HG03280 (cell line): Measurements from ENCODE around the gene PBX3.

ENCODE experiments used
- ATAC-seq: cut with Tn5 transposase; IDR thresholded peaks from one replicate; pipeline ENCODE4 v1.9.1; 2021; ENCODE audit warnings: mild to moderate bottlenecking, moderate library complexity; ENCODE audit not compliant: unreplicated experiment

The PBX3 gene

DNA sequence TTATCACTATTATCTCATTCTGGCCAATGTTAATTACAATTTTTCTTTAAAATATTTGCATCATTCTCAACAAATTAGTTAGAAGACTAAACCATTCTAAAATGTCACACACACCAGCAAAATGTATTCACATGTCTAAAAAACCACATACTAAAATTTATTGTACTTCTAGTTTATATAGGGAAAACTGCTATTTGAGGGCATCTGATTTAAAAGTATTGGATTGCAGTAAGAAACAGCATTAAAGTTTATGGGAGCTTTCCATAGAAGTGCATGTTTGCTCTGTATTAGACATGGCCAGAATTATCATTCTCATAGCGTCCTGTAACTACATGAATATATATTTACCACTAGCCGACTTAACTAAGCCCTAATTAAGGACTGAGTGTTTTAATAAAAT, 150.3 kb downstream of the PBX3 start:
- no peak for ATAC-seq

- no peak for ATAC-seq
Observed at GRCh38 chr9:125902214-125902613, 155.0 kb downstream of the PBX3 start.

DNA sequence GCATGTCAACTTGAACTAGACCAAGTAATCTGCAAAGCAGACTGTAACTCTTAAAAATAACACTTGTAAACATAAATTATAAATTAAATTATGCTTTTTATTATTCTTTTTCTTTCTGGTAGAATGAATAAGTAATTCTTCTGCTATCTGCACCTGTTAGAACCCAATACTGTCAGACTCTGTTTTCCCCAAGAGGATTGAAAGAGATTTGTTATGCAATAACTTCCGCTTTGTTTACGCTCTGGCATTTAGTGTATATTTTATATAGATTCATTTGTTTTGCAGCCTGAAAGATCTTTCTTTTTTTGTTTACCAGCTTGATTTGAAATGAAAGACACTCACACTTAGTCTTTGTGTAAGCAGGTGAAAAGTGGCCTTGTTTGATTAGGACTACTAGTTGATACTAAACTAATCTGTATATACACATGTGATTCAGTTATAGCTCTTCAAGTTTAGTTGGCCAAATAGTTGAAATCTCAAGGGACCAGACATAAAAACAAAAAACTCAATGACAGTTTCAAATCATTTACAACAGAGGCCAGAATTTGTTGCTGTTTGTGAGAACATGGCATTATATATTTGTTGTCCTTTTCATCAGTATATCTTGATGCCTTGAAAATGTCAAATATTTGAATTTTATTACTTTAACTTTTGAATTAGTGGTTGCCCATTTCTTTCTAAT, 155.8 kb downstream of the PBX3 start:
- no peak for ATAC-seq

DNA sequence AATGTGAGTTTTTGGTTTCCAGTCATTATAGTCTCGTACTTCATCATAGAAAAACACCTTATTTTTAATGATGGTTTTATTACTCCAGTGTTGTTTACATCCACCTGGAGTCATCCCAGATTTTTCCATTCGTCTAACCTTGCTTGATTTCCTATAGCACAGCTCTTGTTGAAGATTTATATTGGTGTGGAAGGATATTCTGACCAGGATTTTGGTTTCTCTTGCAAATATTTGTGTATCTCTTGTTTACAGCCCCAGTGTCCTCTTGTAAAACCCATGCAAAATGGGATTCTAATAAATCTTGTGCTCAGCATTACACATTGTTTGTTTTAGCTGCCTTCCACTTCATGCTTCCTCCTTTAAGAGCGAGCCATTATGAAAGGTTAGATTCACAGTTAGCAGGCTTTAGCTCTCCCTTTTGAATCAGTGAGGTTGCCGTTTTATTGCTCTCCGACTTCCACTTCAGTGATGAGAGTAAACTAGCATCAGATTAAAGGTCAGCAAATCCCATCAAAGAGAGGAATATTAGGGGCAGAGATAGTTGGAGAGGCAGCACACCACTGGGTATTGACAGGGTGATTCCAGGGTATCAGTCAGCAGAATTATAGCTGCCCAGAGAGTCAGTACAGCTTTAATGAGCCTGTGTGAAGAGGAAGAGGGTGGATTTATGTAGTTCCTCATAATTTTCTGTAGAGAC, 157.1 kb downstream of the PBX3 start:
- ATAC-seq = no peak

- no peak for ATAC-seq
Observed at GRCh38 chr9:125906144-125906543, 159.0 kb downstream of the PBX3 start.

DNA sequence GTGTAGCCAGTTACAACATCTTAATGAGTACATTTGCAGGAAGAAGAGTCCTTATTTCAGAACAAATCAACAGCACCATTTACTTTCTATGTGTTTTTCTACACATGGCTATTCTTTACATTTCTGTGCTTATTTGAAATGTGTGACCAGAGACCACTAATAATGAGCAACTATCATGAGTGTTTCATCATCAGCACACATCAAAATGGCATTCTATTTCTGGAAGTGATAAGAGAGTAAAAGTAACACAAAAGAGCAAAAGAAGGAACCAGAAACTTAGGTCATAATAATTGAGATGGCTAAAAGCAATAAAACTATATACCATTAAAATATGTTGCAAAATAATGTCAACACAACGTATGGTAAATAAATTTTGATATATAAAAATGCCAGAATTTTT, 159.7 kb downstream of the PBX3 start:
- ATAC-seq = no peak

DNA sequence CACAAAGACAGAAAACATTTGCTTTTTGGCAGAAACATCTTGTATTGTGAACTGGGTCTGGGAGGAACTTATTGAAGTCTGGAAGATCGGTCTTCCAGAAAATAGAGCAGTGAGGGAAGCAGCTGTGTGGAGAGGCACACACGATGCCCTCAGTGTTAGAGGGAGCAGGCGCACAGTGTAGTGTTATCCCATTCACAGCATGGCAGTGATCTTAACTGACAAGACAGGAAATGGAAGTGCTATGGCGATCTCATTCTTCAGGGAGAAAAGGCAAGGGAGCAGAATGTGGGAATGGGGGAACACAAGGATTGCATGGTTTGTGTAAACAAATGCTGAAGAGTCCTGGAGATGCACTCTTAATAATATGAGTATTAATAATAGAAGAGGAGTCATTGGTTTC, 161.0 kb downstream of the PBX3 start:
- no peak for ATAC-seq

DNA sequence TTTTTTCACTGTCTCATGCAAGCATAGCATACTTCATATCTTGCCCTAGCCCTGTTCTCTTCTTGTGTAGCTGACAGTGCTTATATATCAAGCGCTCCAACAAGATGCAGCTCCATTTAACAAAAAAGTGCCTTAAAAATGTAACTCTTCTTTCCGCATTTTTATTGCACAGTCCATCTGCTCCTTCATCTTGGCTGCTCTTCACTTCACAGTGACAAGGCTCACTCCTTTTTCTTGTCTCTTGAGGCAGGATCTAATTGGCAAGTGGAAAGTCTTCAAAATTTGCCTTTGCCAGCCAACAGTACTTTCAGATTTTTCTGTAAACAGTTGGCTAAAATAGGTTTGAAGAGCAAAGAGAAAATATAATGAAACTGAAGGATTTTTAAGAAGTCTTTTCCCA, 161.8 kb downstream of the PBX3 start:
- ATAC-seq = no peak

- no peak for ATAC-seq
Observed at GRCh38 chr9:125909459-125909858, 162.3 kb downstream of the PBX3 start.

GRCh38 chr9:125910286-125910685, 163.1 kb downstream of the PBX3 start:
- no peak for ATAC-seq

DNA sequence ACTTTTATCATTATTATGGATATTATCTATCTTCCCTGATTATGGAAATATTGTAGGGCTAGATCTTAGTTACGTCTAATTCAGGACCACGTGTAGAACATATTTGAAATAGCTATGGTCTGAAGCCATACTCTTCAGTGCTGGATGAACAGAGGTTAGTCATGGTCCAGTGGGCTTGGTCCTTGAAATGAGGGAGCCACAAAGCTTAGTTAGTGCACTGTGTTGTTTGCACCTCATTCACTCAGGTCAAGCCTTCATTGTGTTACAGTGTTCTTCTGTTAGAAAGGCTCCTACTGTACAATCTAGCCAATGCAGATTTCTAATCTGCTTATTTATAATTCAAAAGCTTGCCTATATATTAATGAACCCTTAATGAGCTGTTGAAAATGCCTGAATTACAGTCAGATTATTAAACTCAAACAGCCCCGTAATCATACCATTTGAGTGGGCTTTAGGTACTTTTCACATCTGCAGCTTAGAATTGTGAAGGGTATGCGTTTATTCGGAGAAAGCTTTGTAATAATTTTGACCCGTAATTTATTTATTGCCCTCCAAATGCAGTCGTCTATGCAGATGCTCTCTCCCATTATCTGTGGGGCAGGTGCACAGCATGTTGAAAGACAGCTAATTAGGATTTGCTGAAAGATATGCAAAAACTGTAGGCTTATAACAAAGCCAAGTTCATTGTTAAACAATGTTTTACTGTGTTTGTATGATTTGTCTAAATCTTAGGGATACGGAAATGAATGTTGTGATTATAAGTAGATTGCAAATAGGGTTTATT, 164.9 kb downstream of the PBX3 start:
- ATAC-seq = no peak

- ATAC-seq = no peak
Observed at GRCh38 chr9:125912667-125913066, 165.5 kb downstream of the PBX3 start.

GRCh38 chr9:125913551-125913950, 166.4 kb downstream of the PBX3 start:
- no peak for ATAC-seq

DNA sequence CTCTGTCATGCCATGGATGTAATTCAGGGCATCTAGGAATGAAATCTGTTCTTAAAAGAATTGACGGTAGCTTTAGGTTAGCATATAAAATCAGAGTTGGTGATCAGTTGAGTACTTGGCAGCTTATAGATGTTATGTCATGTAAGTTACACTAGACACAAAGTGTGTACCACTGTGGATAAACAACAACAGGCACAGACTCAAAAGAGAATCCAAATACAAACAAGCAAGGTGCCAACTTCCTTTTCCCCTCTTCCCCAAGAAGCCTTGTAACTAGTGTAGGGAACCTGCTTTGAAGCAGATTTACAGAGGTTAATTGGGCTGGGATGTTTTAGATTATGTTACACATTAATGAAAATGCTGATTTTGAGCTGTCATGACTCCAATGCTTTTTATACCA, 167.2 kb downstream of the PBX3 start:
- ATAC-seq = no peak

- ATAC-seq = no peak
Observed at GRCh38 chr9:125915606-125916005, 168.4 kb downstream of the PBX3 start.

GRCh38 chr9:125919565-125919964, 172.4 kb downstream of the PBX3 start:
- no peak for ATAC-seq

DNA sequence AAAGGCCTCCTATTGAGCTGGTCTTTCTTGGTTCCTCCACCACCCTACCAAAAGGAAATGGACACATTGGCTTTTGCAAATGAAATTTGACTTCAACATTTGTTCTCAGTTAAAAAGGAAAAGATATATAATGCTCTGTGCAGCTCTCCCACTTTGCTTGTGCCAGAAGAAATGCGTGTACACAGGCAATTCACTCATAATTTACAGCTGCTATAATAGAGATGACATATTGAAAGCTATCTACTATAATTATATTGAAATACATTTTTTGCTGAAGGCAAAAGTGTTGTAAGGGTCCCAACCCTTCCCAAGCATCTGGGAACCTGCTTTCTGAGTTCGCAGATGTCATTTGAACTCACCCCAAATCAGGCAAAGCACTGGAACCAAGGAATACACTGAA, 173.2 kb downstream of the PBX3 start:
- ATAC-seq = no peak

GRCh38 chr9:125922854-125923253, 175.7 kb downstream of the PBX3 start:
- ATAC-seq = no peak

- no peak for ATAC-seq
Observed at GRCh38 chr9:125924351-125924750, 177.2 kb downstream of the PBX3 start.

GRCh38 chr9:125926936-125927335, 179.8 kb downstream of the PBX3 start:
- ATAC-seq = no peak

DNA sequence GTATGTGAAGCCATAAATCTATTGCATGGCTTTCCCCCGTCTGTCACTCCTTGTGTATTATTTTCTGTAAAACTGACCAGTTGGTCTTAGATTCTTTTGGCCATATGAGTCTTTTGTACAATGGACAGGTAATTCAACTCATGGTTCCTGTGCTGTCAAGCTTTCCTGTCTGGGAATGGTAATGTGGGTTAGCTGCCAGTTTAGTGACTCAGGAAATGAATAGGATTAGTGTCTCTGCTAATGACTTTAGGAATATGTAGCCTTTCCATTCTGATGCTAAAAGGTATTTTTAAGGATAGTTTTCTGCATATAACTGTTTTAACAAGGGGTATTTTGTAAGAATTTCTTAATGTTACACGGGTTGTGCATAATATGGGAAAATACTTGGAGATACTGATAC, 182.7 kb downstream of the PBX3 start:
- ATAC-seq = no peak

DNA sequence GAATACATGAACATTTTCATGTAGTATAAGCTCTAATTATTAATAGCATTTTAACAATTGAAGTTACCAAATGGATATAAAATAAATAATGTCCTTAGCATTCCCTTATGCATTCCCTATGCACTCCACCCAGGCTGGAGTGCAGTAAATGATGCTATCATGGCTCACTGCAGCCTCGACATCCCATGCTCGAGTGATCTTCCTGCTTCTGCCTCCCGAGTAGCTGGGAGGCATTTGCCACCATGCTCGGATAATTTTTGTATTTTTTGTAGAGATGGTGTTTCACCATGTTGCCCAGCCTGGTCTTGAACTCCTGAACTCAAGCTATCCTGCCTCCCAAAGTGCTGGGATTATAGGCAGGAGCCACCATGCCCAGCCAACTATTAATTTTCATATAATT, 184.0 kb downstream of the PBX3 start:
- no peak for ATAC-seq
